Measurements from ENCODE around the gene CDCA8.
A peak's percentile ranks its signal among the peaks of the same experiment; 100 is the strongest.
"Not testable (repeated sequence)": the region's sequence is repeated elsewhere in the genome, so short reads cannot be mapped to it uniquely, and the experiment has no call there.

CDCA8 gene

DNA sequence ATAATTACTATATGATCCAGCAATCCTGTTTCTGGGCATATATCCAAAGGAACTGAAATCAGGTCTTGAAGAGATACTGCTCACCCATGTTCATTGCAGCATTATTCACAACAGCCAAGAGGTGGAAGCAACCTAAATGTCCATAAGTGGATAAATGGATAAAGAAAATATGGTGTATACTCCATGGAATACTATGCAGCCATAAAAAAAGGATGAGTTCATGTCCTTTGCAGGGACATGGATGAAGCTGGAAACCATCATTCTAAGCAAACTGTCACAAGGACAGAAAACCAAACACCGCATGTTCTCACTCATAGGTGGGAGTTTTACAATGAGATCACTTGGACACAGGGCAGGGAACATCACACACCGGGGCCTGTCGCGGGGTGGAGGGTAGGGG, 46.3 kb downstream of the CDCA8 start:
- not testable (repeated sequence) for DNase-seq

DNA sequence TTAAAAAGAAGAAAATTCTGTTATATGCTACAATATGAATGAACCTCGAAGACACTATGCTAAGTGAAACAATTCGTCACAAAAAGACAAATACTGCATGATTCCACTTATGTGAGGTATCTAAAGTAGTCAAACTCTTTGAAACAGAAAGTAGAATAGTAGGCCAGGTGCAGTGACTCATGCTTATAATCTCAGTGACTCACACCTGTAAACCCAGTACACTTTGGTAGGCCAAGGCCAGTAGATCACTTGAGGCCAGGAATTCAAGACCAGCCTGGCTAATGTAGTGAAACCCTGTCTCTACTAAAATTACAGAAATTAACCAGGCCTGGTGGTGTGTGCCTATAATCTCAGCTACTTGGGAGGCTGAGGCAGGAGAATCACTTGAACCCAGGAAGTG, 46.9 kb downstream of the CDCA8 start:
- peak; percentile 23 for DNase-seq

DNA sequence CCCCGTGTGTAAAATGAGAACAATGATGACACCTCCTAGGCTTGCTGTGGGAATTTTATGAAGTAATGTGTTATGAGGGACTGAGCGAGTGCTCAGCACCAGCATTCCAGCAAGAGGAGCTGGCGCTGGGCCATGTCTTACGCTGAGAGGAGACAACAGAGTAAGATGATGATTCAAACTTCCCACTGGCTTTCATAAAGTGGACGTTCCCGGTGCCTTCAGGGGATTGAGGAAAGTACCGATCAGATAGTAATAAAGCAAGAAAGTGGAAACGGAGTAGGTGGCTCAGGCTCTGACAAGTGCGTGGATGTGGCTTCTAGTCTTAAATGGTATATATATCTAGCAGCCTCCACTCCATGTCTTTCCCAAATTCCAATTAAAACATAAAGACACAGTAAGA, 48.8 kb downstream of the CDCA8 start:
- DNase-seq = no peak

DNA sequence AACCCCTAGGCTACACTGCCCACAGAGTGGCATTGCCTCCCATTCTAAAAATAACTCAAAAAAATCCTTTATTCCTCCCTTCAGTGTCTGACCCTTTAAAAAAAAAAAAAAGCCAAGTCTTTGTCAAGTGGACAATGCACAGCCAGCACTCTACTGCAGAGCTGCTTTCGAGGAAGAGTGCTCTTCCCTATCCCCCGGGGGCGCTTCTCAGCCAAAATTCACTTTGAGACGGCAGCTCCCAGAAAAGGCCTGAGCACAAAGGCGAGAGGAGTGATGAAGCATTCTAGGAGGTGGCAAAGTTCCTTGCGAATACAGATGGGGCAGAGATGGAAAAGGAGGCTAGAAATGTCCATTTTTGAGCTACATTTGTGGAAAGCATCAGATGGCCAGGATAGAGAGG, 49.3 kb downstream of the CDCA8 start:
- DNase-seq = no peak

DNA sequence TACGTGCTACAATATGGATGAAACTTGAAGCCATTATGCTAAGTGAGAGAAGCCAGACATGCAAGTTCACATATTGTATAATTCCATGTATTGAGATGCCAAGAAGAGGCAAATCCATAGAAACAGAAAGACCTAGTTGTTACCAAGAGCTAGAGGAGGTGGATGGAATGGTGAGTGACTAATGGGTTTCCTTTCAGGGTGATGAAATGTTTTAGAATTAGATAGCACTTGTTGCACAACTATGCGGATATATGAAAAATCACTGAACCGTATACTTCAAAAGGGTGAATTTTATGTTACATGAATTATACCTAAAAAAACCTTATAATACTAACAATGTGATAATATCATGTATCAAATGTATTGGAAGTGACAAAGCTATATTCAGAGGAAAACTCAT, 54.5 kb downstream of the CDCA8 start:
- no peak for DNase-seq

DNA sequence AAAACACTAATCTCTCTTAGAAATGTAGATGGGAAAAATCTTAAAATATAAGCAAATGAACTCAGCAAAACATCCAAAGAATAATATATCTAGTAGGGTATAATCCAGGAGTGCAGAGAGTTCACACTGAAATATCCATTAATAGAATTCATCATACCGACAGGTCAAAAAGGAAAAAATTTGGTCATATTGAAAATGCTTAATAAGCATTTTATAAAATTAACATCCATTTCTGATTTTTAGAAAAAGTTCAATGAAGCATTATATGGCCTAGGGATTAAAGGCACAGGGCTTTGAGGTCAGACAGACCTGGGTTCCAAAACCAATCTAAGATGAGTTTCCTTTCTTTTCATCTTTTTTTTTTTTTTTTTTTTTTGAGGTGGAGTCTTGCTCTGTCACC, 56.2 kb downstream of the CDCA8 start:
- DNase-seq = no peak

DNA sequence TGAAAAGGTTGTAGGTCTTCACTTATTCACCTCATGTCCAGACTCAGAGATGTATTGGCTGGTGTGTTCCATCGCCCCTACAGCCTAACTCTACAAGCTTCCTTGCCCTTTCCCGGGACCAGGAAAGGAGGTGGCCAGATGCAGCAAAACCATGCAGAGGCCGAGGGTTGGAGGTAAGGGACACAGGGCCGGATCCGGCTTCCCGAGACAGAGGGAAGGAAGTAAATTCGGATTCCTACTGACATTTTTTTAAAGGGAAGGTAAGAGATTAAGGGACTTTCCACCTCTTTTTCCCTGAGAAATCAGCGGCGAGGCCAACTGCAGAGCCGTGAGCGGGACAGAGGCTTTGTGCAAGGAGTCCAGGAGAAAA, 59.9 kb downstream of the CDCA8 start:
- DNase-seq = no peak

DNA sequence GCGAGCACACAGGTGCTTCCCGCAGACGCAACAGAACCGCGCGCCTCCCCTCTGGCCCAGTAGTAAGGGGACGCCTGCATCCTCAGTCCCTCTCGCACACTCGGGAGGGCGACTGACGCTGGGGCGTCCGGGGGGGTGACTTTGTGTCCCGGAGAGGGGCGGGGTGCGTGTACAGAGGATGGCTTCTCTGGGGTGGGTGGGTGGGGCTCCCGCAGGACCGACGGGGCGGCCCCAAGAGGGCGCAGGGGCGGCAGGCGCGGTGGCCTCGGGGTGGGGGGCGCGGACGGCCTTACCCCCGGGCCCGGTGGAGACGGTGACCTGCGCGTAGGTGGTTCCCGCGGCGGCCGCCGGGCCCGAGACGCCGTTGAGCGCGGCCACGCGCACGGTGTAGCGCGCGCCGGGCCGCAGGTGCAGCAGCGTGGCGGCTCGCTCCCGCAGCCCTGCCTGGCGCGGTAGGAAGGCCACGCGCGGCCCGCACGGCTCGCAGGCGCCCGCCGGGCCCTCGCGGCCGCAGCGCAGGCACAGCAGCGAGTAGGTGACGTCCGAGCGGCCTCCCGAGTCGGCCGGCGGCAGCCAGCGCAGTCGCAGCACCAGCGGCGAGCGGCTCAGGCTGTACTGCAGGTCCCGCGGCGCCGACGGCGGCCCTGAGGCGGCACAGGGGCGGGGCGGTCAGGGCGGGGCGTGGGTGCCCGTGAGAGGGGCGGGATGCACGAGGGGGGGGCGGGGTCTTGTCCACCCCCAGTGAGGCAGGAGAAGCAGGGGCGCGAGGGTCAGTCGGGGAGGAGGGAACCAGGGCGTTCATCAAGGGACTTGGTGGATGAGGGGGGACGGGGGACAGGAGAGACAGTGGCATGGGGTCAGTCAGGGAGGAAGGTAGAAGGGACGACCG, 60.5 kb downstream of the CDCA8 start:
- DNase-seq = peak; percentile 58

DNA sequence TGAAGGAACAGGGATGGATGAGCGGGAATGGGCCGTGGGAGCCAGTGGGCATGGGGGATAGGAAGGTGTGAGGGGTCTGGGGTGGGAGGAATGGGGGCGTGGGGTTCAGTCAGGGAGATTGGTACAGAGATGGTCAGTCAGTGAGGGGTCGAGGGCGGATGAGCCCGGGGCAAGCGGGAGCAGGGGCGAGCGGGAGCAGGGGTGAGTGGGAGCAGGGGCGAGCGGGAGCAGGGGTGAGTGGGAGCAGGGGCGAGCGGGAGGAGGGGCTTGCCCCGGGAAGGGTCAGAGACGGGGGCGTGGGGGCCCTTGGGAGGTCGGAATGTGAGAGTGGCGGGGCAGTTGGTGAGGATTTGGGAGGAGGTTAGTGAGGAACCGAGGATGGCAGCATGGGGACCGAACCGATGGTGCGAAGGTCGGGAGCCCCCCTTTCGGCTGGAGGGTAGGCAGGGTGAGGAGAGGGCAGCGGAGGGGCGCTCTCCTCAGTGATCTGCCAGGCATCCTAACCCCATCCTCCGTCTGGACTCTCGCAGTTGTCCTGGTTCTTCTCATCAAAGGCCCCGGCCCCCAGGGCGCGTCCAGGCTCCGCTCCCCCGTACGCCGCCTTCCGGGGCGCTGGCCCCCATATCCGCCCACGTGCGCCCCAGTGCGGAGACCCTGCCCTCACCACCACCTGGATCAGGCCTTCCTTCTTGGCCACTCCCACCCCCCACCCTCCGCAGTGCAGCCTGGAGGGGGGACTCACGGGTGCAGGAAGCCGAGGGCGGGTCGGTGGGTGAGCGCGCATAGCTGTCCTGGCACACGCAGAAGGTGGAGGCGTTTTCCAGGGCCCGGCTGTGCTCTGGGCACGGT, 61.4 kb downstream of the CDCA8 start:
- no peak for DNase-seq

DNA sequence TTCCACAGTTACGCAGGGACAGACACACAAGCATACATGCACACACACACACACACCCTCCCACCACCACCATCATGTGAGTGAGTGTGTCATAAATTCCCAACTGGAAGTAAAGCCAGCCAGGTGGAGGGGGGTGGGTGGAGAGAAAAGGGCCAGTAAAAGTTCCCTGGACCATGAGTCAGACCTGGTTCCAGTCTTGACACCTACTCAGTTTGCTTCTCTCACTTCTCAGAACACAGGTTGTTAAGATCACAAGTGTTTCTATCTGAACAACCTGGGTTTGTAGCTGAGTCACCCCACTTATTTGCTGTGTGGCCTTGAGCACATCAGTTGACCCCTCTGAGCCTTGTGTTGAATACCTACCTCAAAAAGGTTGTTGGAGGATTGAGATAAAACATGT, 63.0 kb downstream of the CDCA8 start:
- peak; percentile 75 for DNase-seq

DNA sequence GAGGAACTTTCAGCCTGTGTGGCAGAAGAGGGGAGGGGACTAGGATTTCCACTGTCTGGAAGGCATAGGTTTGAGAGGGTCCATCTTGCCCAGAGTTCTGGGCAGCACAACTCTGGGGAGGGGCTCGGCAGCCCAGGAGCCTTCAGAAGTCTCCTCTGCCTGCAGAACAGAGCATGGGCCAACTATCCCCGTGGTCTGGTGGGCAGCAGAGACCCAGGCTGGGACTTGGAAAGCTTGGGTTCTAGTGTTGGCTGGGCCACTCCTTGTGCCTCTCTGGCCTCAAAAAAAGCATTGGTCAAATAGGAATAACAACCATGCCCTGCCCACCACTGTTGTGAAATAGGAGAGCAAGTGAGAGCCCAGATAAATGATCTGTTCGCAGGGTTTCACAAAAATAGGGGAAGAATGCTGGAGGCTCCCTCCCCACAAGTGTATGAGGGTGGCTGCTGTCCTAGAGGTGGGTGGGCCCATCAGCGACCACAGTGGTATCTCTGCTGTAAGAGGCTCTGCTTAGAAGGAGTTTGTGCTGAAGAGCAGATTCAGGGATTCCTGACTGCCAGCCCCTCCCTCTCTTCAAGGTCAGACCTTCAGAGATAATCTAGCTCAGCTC, 63.7 kb downstream of the CDCA8 start:
- no peak for DNase-seq
